ENCODE data around the gene GSTCD. TPM values are rescaled to one million over a fixed set of nuclear protein-coding genes. Genes with fewer than 3 reads are reported as not detected.
"Not testable (repeated sequence)": the region's sequence is repeated elsewhere in the genome, so short reads cannot be mapped to it uniquely, and the experiment has no call there.

GSTCD gene
- total RNA-seq, 1 donor from 2014 or later, result 65.3 TPM

GRCh38 chr4:105851196-105851595 lies 142.6 kb downstream of the GSTCD start:
- Histone ChIP-seq H3K36me3 (no peaks in the 10 kb centered on the region), H3K27me3 (no peaks in the 10 kb centered on the region), H2AFZ (replicated peaks) (no peak overlapping the region), H3K79me2 (ENCODE audit: low read depth) (no peaks in the 10 kb centered on the region), H3K9me3 (ENCODE audit: low read depth) (no peaks in the 10 kb centered on the region), H3K4me3 (no peak overlapping the region), H4K20me1 (ENCODE audit: low read depth) (no peaks in the 10 kb centered on the region), H3K27ac (no peak overlapping the region), H3K9ac (no peak overlapping the region), H3F3A (ENCODE audit: low read depth) (no peaks in the 10 kb centered on the region), H3K4me2 (no peak overlapping the region), H3K4me1 (peaks cover under 1% of the 10 kb centered on the region)
- Mint-ChIP-seq H3K4me3 (no peak overlapping the region), H3K27ac (no peak overlapping the region), H3K27me3 (ENCODE audit: insufficient read depth, low read depth) (peaks cover 2% of the 10 kb centered on the region), H3K4me1 (no peaks in the 10 kb centered on the region), H3K9me3 (peaks cover 18% of the 10 kb centered on the region), H3K36me3 (peaks cover 10% of the 10 kb centered on the region)
- no peak for DNase-seq (ENCODE audit: low spot score)
- TF ChIP-seq EZH2 (IDR thresholded peaks at IDR 0.05) (no peak), CTCF (IDR thresholded peaks at IDR 0.05) (no peak), EZH2phosphoT487 (IDR thresholded peaks at IDR 0.05) (no peak)

- peaks cover 15% of the 10 kb centered on the region for H3K36me3 Mint-ChIP-seq
- not testable (repeated sequence) for DNase-seq (ENCODE audit: low spot score); H3K4me3 ChIP-seq; H3K4me2 ChIP-seq; H3K4me3 Mint-ChIP-seq; H3K27me3 ChIP-seq; H3K4me1 ChIP-seq; H3K9ac ChIP-seq; H3K79me2 ChIP-seq (ENCODE audit: low read depth); H3K36me3 ChIP-seq; H3K27ac ChIP-seq; H3K9me3 ChIP-seq (ENCODE audit: low read depth); H3K4me1 Mint-ChIP-seq; H2AFZ ChIP-seq (replicated peaks); H3K27me3 Mint-ChIP-seq (ENCODE audit: insufficient read depth, low read depth); H3F3A ChIP-seq (ENCODE audit: low read depth); H3K27ac Mint-ChIP-seq; H4K20me1 ChIP-seq (ENCODE audit: low read depth)
- H3K9me3 Mint-ChIP-seq, result peaks cover 18% of the 10 kb centered on the region
Measured at GRCh38 chr4:105852230-105852629, 143.6 kb downstream of the GSTCD start.

GRCh38 chr4:105858466-105859040 lies 150.0 kb downstream of the GSTCD start:
- no peak for TF ChIP-seq CTCF (IDR thresholded peaks at IDR 0.05)
- no peak for TF ChIP-seq EZH2 (IDR thresholded peaks at IDR 0.05)
- no peak for TF ChIP-seq EZH2phosphoT487 (IDR thresholded peaks at IDR 0.05)
- no peaks in the 10 kb centered on the region for H4K20me1 ChIP-seq (ENCODE audit: low read depth)
- H3F3A ChIP-seq (ENCODE audit: low read depth), result no peaks in the 10 kb centered on the region
- no peak overlapping the region for H2AFZ ChIP-seq (replicated peaks)
- Mint-ChIP-seq H3K9me3 (peaks cover 39% of the 10 kb centered on the region), H3K36me3 (peaks cover 15% of the 10 kb centered on the region), H3K27ac (no peak overlapping the region), H3K4me1 (no peaks in the 10 kb centered on the region), H3K4me3 (no peak overlapping the region), H3K27me3 (ENCODE audit: insufficient read depth, low read depth) (peaks cover 5% of the 10 kb centered on the region)
- DNase-seq (ENCODE audit: low spot score), result no peak
- no peak overlapping the region for H3K4me2 ChIP-seq
- H3K36me3 ChIP-seq, result no peaks in the 10 kb centered on the region
- no peak overlapping the region for H3K9ac ChIP-seq
- H3K4me1 ChIP-seq, result no peaks in the 10 kb centered on the region
- H3K27me3 ChIP-seq, result no peaks in the 10 kb centered on the region
- H3K27ac ChIP-seq, result no peak overlapping the region
- H3K79me2 ChIP-seq (ENCODE audit: low read depth), result no peaks in the 10 kb centered on the region
- no peaks in the 10 kb centered on the region for H3K9me3 ChIP-seq (ENCODE audit: low read depth)
- no peak overlapping the region for H3K4me3 ChIP-seq

GRCh38 chr4:105859233-105859632 lies 150.6 kb downstream of the GSTCD start:
- no peak overlapping the region for H3K4me2 ChIP-seq
- TF ChIP-seq CTCF (IDR thresholded peaks at IDR 0.05) (no peak), EZH2 (IDR thresholded peaks at IDR 0.05) (no peak), EZH2phosphoT487 (IDR thresholded peaks at IDR 0.05) (no peak)
- no peaks in the 10 kb centered on the region for H3K9me3 ChIP-seq (ENCODE audit: low read depth)

More at GRCh38 chr4:105859233-105859632, 150.6 kb downstream of the GSTCD start:
- Histone ChIP-seq H3F3A (ENCODE audit: low read depth) (no peaks in the 10 kb centered on the region), H3K4me3 (no peak overlapping the region), H2AFZ (replicated peaks) (no peak overlapping the region), H3K27ac (no peak overlapping the region), H3K27me3 (no peaks in the 10 kb centered on the region), H3K9ac (no peak overlapping the region), H3K79me2 (ENCODE audit: low read depth) (no peaks in the 10 kb centered on the region), H3K36me3 (no peaks in the 10 kb centered on the region), H4K20me1 (ENCODE audit: low read depth) (no peaks in the 10 kb centered on the region), H3K4me1 (no peaks in the 10 kb centered on the region)
- no peak overlapping the region for H3K27ac Mint-ChIP-seq
- no peak overlapping the region for H3K4me3 Mint-ChIP-seq
- H3K9me3 Mint-ChIP-seq, result peaks cover 34% of the 10 kb centered on the region
- DNase-seq (ENCODE audit: low spot score), result no peak
- peaks cover 5% of the 10 kb centered on the region for H3K27me3 Mint-ChIP-seq (ENCODE audit: insufficient read depth, low read depth)
- no peaks in the 10 kb centered on the region for H3K4me1 Mint-ChIP-seq
- peaks cover 15% of the 10 kb centered on the region for H3K36me3 Mint-ChIP-seq

Data from neural progenitor cell (in vitro differentiated cells).